PFSK-1 (cell line): Measurements from ENCODE around the gene SULT2B1.

Experiments used
- FOXP2 ChIP-seq: optimal IDR thresholded peaks from 2 replicates; pipeline ENCODE3; 2011; ENCODE audit warnings: borderline replicate concordance, control low read depth, inconsistent platforms; ENCODE audit not compliant: insufficient read depth; ENCODE audit errors: extremely low read length, extremely low read depth
- POLR2AphosphoS5 ChIP-seq: IDR thresholded peaks from 2 replicates; pipeline ENCODE4 v1.6.1; 2012; ENCODE audit warnings: low read depth, mild to moderate bottlenecking, control low read depth, low read length, moderate library complexity
- REST ChIP-seq, 2 experiments: IDR thresholded peaks; 2 replicates each; pipeline versions ENCODE4 v1.6.1 to v1.8.0; 2011 to 2012; ENCODE audit warnings: low read depth in 2 of 2, low read length in 2 of 2, control low read depth in 1 of 2, inconsistent platforms in 1 of 2, mild to moderate bottlenecking in 1 of 2, moderate library complexity in 1 of 2; ENCODE audit not compliant: insufficient read depth in 1 of 2
- SIN3A ChIP-seq: IDR thresholded peaks from 2 replicates; pipeline ENCODE4 v1.6.1; 2012; ENCODE audit warnings: mild to moderate bottlenecking, low read length, moderate library complexity, borderline replicate concordance; ENCODE audit not compliant: insufficient read depth
- TAF1 ChIP-seq: IDR thresholded peaks from 2 replicates; pipeline ENCODE4 v1.6.1; 2012; ENCODE audit warnings: low read length, control low read depth, borderline replicate concordance; ENCODE audit not compliant: insufficient read depth

SULT2B1 gene

DNA sequence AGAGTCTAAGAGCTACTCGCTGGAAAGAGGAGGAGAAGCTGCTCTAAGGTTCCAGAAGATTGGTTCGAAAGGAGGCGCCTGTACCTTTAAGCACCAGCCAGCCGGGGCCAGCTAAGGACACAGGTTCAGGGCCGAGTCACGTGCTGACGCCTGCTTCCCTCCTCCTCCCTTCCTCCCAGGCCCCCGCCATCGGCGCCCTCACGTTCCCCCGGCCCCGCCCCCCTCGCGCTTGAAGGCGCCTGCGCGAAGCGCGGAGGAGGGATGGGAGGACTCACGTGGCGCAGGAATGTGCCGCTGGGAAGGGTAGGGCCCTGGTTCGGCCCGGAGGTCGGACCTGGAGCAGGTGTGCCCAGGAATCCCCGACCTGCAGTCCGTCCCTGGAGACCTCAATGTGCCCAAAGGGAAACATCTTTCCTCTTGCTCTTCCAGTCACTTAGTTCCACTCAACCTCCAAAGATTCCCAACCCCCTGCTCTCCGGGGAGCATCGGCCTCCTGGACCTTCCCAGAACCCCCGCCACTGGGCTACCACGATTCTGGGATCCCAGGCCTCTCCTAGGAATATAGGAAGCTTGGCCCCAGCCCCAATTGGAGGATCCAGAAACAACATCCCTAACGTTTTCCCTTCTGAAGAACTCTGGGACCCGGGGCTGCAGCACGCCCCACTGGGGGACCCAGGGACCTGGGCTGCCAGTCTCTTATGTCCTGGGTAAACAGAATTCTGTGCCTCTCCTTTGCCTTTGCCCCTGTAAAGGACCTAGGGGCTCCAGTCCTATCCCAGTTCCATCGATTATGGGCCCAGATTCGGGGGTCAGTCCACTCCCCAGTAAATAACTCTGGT, 82.7 kb downstream of the SULT2B1 start:
- TF ChIP-seq FOXP2 (peak; percentile 76), REST (IDR thresholded peaks at IDR 0.05; ENCODE audit: insufficient read depth in 1 of 2, low read depth in 2 of 2, low read length in 2 of 2) (no peak), SIN3A (peak; percentile 37; the same call in 1 of the 2 replicates)

DNA sequence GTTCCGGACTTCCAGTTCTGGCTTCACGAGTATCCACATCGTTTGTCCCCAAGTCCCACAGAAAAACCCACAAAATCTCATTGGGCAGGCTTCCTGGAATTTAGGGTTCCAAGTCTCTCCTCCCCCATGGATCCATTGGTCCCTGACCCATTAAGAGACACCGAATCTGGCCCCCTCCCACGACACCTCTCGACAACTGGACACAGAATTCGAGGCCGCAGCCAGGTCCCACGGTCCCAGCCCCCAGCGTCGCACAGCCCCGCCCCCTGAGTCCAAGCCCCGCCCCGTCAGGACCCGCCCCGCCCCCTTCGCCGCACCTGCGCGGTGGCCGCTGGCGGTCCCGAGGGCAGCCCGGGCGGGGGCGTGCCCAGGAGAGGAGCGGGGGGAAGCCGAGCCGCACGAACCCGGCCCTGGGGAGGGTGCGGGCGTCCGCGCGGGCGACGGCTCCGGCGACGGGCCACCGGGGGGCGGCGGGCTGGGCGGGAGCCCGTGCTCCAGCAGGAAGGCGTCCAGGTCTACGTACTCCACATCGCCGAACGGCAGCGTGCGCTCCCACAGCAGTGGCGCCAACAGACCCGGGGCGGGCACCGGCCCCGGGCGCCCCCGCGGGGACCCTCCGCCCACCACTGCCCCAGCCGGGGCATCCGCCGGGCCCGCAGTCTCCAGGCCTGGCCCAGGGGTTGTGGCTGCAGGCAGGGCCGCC, 83.4 kb downstream of the SULT2B1 start:
- TF ChIP-seq POLR2AphosphoS5 (peak; percentile 22; the same call in 1 of the 2 replicates), REST (IDR thresholded peaks at IDR 0.05; ENCODE audit: insufficient read depth in 1 of 2, low read depth in 2 of 2, low read length in 2 of 2) (no peak)

DNA sequence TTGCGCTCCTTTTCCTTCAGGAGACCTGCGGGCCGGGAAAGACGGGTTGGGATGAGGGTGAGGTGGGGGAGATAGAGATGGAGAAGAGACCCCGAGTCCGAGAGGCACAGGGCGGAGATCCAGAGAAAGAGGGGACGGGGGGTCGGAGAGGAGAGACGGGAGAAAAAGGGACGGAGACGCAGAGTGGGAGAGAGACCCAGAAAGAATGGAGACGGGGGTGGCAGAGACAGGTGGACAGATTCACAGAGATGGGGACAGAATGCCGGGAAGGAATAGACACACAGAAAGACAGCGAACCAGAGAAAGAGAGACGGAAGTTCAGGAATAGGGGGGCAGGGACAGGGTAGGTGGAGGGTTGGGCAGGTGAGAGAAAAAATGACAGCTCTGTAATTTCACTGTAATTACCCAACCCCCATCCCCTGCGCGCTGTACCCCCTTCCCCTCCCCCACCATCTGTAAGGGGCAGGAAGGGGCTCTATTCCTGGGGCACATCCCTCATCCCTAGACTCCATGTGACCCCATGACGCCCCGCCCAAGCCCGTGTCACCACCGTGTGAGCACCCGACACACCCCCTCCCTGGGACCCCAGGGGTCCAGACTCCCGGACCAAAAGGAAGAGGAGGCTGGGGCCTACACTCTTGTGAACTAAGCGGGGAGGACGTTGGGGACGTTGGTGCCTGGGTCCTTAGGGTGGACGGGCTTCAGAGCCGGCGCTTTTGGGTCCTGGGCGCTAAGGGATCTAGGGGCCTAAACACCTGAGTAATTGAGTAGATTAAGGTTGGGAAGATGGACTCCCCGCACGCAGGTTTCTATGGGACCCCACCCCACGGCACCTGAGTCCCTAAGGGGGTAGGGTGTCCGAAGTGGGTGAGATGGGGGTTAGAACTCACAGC, 84.2 kb downstream of the SULT2B1 start:
- TF ChIP-seq FOXP2 (no peak), SIN3A (peak; percentile 23; the same call in 1 of the 2 replicates)

- TF ChIP-seq SIN3A (no peak), FOXP2 (no peak), POLR2AphosphoS5 (no peak; the same call in 1 of the 2 replicates), REST (IDR thresholded peaks at IDR 0.05; ENCODE audit: insufficient read depth in 1 of 2, low read depth in 2 of 2, low read length in 2 of 2) (no peak)
These were observed 85.0 kb downstream of the SULT2B1 start, which contains the start of gene DBP for GRCh38 chr19:48636859-48637448. Gene DBP, minus strand, starts transcription at chr19:48637379. Its CDS starts 385 bp downstream, at chr19:48636994.

DNA sequence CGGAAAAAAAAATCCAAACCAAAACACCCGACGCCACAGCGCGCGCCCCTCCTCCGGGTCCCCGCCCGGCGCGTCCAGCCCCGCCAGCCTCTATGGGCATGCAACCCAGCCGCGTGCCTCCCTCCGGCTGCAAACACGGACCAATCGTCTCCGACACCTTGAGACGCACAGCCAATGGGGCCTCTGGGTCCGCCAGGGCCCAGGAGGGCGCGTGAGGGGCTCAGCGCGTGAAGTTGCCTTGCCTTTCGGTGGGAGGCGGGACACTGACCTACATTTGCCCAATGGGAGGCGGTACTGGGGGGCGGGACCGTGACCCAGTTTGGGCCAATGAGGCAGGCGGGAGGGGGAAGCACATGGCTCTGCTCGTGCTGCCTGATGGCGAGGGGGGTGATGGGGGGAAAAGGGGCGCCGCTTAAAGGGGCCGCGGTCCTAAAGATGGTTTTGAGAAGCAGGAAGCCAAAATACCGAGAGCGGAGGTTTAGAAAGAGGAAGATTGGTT, 85.5 kb downstream of the SULT2B1 start:
- TF ChIP-seq REST (IDR thresholded peaks at IDR 0.05; ENCODE audit: insufficient read depth in 1 of 2, low read depth in 2 of 2, low read length in 2 of 2), result no peak
- TF ChIP-seq TAF1, result no peak
- TF ChIP-seq FOXP2, result peak; percentile 17
- peak; percentile 78; the same call in 1 of the 2 replicates for TF ChIP-seq SIN3A
- no peak; the same call in 1 of the 2 replicates for TF ChIP-seq POLR2AphosphoS5
